ENCODE measurements around the gene XYLT1. TPM values are rescaled to one million over a fixed set of nuclear protein-coding genes. Genes with fewer than 3 reads are reported as not detected.

Gene XYLT1
- total RNA-seq, 1 experiment from 2014 or later = 25.0 TPM

DNA sequence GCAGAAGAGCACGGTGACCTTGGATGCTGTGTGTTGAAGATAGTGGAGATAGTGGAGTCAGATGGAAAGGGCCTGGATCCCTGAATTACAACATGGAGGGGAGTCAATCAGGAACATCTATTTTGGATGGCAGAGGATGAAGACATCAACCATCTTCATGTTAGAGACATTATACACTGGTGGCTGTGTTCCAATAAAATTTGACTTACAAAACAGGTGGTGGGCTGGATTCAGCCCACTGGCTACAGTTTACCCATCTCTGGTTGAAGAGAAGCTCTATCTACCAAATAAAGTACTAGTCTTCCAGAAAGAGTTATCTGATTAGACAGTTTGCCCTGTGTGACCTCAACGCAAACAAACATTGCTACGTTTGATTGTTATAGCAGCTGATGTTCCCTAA is 247.2 kb downstream of the XYLT1 start (continued):
- TF ChIP-seq, protein P1, sequence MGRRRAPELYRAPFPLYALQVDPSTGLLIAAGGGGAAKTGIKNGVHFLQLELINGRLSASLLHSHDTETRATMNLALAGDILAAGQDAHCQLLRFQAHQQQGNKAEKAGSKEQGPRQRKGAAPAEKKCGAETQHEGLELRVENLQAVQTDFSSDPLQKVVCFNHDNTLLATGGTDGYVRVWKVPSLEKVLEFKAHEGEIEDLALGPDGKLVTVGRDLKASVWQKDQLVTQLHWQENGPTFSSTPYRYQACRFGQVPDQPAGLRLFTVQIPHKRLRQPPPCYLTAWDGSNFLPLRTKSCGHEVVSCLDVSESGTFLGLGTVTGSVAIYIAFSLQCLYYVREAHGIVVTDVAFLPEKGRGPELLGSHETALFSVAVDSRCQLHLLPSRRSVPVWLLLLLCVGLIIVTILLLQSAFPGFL (CRISPR knock-in tag; IDR thresholded peaks at IDR 0.05; ENCODE audit: borderline replicate concordance) = no peak
- TF ChIP-seq FOXK1 (CRISPR knock-in tag; IDR thresholded peaks at IDR 0.05) = no peak
- no peak for TF ChIP-seq SOX15 (CRISPR knock-in tag; IDR thresholded peaks at IDR 0.05)

DNA sequence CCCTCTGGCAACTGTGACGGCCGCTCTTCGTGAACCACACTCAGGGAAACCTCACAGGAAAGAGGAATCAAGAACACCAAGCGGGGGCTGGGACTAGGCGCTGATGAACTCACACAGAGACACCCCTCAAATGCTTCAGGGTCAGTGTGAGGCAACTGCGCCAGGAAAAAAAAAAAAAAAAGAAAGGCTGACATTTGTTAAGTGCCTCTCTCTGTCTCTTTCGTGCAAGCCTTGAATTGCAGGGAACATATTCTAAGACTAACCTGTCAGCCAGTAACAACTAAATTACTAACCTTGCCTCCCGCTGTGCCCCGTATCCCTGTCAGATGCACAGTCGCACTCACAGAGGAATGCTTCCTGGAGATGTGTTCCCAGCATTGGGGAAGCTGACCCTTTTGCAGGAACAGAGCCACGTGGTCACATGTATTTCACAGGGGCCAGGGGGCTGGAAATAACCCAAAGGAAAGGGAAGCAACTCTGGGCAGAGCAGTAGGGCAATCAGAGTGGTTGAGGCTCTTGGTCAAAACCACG is 247.8 kb downstream of the XYLT1 start:
- peak; percentile 20; the same call in 1 of the 2 replicates for ATAC-seq
- no peaks in the 10 kb centered on the region for H3K27me3 Mint-ChIP-seq (ENCODE audit: low read depth)
- peak; percentile 17 for DNase-seq (ENCODE audit: low spot score)
- no peak overlapping the region for H3K4me3 Mint-ChIP-seq
- H3K4me1 Mint-ChIP-seq = peaks cover 20% of the 10 kb centered on the region
- H3K36me3 Mint-ChIP-seq = no peaks in the 10 kb centered on the region
- H3K27ac Mint-ChIP-seq = no peak overlapping the region
- no peaks in the 10 kb centered on the region for H3K9me3 Mint-ChIP-seq
- CTCF ChIA-PET = interaction anchor here (1.4 kb wide), 1 partner anchor 246 kb away, joined by 3 read pairs; no protein-coding TSS in a partner anchor
- POLR2A ChIA-PET = no interaction called here
- TF ChIP-seq CREB1 (CRISPR knock-in tag; IDR thresholded peaks at IDR 0.05) (no peak), SP1 (CRISPR knock-in tag; conservative IDR thresholded peaks at IDR 0.05) (no peak), FOXK1 (CRISPR knock-in tag; IDR thresholded peaks at IDR 0.05) (no peak), EMX1 (CRISPR knock-in tag; IDR thresholded peaks at IDR 0.05) (no peak), CBFB (CRISPR knock-in tag; IDR thresholded peaks at IDR 0.05; ENCODE audit: low read depth) (no peak), ZNF396 (CRISPR knock-in tag; IDR thresholded peaks at IDR 0.05; ENCODE audit: borderline replicate concordance) (no peak), TP53 (CRISPR knock-in tag; IDR thresholded peaks at IDR 0.05) (no peak), NFATC4 (CRISPR knock-in tag; IDR thresholded peaks at IDR 0.05) (no peak), TEAD4 (CRISPR knock-in tag; IDR thresholded peaks at IDR 0.05) (no peak), ETV6 (CRISPR knock-in tag; IDR thresholded peaks at IDR 0.05) (no peak)
- TF ChIP-seq, protein P2, sequence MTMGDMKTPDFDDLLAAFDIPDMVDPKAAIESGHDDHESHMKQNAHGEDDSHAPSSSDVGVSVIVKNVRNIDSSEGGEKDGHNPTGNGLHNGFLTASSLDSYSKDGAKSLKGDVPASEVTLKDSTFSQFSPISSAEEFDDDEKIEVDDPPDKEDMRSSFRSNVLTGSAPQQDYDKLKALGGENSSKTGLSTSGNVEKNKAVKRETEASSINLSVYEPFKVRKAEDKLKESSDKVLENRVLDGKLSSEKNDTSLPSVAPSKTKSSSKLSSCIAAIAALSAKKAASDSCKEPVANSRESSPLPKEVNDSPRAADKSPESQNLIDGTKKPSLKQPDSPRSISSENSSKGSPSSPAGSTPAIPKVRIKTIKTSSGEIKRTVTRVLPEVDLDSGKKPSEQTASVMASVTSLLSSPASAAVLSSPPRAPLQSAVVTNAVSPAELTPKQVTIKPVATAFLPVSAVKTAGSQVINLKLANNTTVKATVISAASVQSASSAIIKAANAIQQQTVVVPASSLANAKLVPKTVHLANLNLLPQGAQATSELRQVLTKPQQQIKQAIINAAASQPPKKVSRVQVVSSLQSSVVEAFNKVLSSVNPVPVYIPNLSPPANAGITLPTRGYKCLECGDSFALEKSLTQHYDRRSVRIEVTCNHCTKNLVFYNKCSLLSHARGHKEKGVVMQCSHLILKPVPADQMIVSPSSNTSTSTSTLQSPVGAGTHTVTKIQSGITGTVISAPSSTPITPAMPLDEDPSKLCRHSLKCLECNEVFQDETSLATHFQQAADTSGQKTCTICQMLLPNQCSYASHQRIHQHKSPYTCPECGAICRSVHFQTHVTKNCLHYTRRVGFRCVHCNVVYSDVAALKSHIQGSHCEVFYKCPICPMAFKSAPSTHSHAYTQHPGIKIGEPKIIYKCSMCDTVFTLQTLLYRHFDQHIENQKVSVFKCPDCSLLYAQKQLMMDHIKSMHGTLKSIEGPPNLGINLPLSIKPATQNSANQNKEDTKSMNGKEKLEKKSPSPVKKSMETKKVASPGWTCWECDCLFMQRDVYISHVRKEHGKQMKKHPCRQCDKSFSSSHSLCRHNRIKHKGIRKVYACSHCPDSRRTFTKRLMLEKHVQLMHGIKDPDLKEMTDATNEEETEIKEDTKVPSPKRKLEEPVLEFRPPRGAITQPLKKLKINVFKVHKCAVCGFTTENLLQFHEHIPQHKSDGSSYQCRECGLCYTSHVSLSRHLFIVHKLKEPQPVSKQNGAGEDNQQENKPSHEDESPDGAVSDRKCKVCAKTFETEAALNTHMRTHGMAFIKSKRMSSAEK (CRISPR knock-in tag; IDR thresholded peaks at IDR 0.05; ENCODE audit: borderline replicate concordance) = no peak
- TF ChIP-seq, protein P3, sequence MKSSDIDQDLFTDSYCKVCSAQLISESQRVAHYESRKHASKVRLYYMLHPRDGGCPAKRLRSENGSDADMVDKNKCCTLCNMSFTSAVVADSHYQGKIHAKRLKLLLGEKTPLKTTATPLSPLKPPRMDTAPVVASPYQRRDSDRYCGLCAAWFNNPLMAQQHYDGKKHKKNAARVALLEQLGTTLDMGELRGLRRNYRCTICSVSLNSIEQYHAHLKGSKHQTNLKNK (CRISPR knock-in tag; IDR thresholded peaks at IDR 0.05) = no peak
- TF ChIP-seq, protein P4, sequence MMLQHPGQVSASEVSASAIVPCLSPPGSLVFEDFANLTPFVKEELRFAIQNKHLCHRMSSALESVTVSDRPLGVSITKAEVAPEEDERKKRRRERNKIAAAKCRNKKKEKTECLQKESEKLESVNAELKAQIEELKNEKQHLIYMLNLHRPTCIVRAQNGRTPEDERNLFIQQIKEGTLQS (CRISPR knock-in tag; conservative IDR thresholded peaks at IDR 0.05) = no peak
- TF ChIP-seq, protein P5, sequence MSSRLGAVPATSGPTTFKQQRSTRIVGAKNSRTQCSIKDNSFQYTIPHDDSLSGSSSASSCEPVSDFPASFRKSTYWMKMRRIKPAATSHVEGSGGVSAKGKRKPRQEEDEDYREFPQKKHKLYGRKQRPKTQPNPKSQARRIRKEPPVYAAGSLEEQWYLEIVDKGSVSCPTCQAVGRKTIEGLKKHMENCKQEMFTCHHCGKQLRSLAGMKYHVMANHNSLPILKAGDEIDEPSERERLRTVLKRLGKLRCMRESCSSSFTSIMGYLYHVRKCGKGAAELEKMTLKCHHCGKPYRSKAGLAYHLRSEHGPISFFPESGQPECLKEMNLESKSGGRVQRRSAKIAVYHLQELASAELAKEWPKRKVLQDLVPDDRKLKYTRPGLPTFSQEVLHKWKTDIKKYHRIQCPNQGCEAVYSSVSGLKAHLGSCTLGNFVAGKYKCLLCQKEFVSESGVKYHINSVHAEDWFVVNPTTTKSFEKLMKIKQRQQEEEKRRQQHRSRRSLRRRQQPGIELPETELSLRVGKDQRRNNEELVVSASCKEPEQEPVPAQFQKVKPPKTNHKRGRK (CRISPR knock-in tag; IDR thresholded peaks at IDR 0.05; ENCODE audit: borderline replicate concordance) = no peak
- TF ChIP-seq, protein P6, sequence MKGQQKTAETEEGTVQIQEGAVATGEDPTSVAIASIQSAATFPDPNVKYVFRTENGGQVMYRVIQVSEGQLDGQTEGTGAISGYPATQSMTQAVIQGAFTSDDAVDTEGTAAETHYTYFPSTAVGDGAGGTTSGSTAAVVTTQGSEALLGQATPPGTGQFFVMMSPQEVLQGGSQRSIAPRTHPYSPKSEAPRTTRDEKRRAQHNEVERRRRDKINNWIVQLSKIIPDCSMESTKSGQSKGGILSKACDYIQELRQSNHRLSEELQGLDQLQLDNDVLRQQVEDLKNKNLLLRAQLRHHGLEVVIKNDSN (CRISPR knock-in tag; IDR thresholded peaks at IDR 0.05) = no peak
- TF ChIP-seq, protein P7, sequence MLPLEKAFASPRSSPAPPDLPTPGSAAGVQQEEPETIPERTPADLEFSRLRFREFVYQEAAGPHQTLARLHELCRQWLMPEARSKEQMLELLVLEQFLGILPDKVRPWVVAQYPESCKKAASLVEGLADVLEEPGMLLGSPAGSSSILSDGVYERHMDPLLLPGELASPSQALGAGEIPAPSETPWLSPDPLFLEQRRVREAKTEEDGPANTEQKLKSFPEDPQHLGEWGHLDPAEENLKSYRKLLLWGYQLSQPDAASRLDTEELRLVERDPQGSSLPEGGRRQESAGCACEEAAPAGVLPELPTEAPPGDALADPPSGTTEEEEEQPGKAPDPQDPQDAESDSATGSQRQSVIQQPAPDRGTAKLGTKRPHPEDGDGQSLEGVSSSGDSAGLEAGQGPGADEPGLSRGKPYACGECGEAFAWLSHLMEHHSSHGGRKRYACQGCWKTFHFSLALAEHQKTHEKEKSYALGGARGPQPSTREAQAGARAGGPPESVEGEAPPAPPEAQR (CRISPR knock-in tag; IDR thresholded peaks at IDR 0.05) = no peak
- TF ChIP-seq, protein P8, sequence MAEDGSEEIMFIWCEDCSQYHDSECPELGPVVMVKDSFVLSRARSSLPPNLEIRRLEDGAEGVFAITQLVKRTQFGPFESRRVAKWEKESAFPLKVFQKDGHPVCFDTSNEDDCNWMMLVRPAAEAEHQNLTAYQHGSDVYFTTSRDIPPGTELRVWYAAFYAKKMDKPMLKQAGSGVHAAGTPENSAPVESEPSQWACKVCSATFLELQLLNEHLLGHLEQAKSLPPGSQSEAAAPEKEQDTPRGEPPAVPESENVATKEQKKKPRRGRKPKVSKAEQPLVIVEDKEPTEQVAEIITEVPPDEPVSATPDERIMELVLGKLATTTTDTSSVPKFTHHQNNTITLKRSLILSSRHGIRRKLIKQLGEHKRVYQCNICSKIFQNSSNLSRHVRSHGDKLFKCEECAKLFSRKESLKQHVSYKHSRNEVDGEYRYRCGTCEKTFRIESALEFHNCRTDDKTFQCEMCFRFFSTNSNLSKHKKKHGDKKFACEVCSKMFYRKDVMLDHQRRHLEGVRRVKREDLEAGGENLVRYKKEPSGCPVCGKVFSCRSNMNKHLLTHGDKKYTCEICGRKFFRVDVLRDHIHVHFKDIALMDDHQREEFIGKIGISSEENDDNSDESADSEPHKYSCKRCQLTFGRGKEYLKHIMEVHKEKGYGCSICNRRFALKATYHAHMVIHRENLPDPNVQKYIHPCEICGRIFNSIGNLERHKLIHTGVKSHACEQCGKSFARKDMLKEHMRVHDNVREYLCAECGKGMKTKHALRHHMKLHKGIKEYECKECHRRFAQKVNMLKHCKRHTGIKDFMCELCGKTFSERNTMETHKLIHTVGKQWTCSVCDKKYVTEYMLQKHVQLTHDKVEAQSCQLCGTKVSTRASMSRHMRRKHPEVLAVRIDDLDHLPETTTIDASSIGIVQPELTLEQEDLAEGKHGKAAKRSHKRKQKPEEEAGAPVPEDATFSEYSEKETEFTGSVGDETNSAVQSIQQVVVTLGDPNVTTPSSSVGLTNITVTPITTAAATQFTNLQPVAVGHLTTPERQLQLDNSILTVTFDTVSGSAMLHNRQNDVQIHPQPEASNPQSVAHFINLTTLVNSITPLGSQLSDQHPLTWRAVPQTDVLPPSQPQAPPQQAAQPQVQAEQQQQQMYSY (CRISPR knock-in tag; IDR thresholded peaks at IDR 0.05) = no peak
- TF ChIP-seq, protein P9, sequence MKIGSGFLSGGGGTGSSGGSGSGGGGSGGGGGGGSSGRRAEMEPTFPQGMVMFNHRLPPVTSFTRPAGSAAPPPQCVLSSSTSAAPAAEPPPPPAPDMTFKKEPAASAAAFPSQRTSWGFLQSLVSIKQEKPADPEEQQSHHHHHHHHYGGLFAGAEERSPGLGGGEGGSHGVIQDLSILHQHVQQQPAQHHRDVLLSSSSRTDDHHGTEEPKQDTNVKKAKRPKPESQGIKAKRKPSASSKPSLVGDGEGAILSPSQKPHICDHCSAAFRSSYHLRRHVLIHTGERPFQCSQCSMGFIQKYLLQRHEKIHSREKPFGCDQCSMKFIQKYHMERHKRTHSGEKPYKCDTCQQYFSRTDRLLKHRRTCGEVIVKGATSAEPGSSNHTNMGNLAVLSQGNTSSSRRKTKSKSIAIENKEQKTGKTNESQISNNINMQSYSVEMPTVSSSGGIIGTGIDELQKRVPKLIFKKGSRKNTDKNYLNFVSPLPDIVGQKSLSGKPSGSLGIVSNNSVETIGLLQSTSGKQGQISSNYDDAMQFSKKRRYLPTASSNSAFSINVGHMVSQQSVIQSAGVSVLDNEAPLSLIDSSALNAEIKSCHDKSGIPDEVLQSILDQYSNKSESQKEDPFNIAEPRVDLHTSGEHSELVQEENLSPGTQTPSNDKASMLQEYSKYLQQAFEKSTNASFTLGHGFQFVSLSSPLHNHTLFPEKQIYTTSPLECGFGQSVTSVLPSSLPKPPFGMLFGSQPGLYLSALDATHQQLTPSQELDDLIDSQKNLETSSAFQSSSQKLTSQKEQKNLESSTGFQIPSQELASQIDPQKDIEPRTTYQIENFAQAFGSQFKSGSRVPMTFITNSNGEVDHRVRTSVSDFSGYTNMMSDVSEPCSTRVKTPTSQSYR (CRISPR knock-in tag; IDR thresholded peaks at IDR 0.05) = no peak
